OCI-LY1 (cell line): ENCODE results near the gene ORM2.

ENCODE experiments used
- CTCF ChIP-seq: fragments of 200-600 bp; sonication (generic), shearing (Covaris generic); IDR thresholded peaks from 2 replicates; pipeline ENCODE4 v1.5.1; 2017; ENCODE audit warnings: mild to moderate bottlenecking, antibody characterized with exemption, low read length, moderate library complexity, mixed read lengths
- EZH2 ChIP-seq: fragments of 200-600 bp; sonication (generic), shearing (Covaris generic); IDR thresholded peaks from 2 replicates; pipeline ENCODE4 v1.8.0; 2017; ENCODE audit warnings: borderline replicate concordance, mixed run types, mild to moderate bottlenecking, antibody characterized with exemption, low read length, moderate library complexity, mixed read lengths

DNA sequence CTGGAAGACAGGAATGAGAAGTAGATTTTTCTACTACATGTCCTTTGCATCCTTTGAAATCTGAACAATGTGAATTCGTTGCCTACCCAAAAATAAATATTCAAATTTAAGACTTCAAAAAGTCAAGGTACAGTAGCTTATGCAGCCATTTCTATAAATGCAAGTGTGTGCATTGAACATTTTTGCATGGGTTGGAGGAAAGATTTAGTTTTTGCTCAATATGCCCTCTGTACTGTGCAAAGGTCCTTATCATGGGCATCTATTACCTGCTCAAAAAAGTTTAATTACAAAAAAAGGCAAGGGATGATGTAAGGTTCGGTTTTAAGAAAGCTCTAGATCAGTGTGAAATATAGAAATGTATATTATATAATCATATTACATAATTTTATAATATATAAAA lies 35.5 kb downstream of the ORM2 start:
- no peak for TF ChIP-seq CTCF
- no peak for TF ChIP-seq EZH2
